Left lobe of liver (tissue), 2 donors: ENCODE data around the gene IGF1. TPM values are rescaled to one million over a fixed set of nuclear protein-coding genes. Genes with fewer than 3 reads are reported as not detected.
"Not testable (repeated sequence)": the region's sequence is repeated elsewhere in the genome, so short reads cannot be mapped to it uniquely, and the experiment has no call there.

Experiments used
- ATAC-seq: fragments of 200-7000 bp; cut with Tn5 transposase; one replicate; pipeline ENCODE4 v1.9.1; 2020; ENCODE audit warnings: mild to moderate bottlenecking, moderate library complexity
- DNase-seq: peaks from one replicate; pipeline ENCODE4 v3.0.0-alpha.2; 2020; ENCODE audit warnings: low spot score
- total RNA-seq: library from RNA; stranded (reverse); gene quantifications from one replicate; pipeline ENCODE4 v1.2.1, GENCODE V29; 2021
- donor health status: DM: no; HTN: no; CAD: no; lungs with moderate emphysema.
- donor health status: DM: no; HTN: yes; CAD: no.

Gene IGF1
- total RNA-seq, 1 donor from 2014 or later, result 37.3 TPM

DNA sequence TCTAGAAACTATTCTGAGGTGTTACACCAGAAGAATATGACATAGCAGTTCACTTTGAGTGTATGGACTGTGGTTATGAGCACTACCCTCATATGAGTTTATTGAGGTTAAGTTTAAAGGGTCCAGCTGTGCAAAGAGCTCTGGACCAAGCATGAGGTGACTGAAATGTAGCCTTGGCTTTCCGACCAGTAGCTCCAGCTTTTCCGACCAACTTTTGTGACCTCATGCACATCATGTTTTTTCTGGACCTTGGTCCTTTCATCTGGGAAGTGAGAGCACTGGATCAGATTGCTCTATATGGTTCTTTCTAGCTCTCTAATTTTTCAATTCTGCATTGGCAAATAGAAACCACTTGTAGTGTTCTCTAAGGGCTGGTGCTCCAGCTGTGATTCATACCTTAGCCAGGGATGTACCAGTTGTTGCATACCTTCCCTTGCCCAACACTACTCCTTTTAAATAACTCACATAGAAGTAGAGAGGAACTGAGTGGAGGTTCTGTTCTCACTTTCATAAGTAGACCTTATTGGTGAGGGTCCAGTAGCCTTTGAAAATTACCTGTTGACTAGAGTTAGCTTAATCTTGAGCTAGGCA is 16.6 kb downstream of the IGF1 start:
- ATAC-seq (peak; percentile 57), DNase-seq (no peak)

DNA sequence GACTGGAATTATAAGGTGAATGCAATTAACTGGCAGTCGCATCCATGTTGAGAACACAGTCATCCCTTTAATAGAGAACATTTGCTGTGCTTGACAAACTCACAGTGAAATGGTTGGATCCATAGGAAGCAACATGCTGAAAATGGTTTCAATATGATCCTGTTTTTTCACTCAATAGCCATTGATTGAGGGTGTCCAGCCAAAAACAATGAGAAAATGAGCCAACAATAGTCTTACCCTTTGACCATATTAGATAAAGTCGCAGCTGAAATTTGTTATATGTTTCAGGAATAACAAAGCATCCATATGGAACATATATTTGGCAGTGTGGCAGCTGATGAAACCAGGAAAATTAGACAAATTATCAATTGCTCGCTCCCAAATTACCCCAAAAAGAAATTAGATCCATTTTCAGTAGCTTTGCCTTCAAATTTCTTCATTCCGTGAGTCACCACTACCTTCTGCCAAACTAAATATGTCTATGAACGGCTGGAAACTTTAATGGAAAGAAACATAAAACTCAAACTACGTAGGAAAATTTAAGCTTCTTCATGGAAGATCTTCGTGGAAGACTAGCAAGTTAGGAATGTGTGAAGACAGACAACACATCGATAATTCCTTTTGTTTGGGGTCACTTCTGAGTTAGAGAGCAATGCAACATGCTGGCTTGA is 17.4 kb downstream of the IGF1 start:
- no peak for DNase-seq
- peak; percentile 55 for ATAC-seq

DNA sequence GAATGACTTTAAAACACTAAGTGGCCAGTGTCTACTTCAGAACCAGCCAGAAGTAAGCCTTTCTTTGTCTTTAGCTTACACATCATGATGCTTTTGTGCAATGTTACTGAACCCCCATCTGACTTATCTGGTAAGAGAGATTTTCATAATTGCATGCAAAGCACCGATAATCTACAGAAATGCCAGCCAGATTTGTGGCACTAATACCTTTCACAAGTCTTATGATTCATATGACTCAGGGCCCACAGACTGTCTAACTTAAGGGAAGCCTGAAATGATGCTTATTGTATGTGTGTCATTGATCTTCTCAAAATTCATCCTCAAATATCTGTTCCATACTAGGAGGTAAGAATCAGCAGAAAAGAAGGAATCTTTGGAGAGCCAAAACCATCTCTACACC is 18.0 kb downstream of the IGF1 start:
- no peak for ATAC-seq
- DNase-seq, result no peak

DNA sequence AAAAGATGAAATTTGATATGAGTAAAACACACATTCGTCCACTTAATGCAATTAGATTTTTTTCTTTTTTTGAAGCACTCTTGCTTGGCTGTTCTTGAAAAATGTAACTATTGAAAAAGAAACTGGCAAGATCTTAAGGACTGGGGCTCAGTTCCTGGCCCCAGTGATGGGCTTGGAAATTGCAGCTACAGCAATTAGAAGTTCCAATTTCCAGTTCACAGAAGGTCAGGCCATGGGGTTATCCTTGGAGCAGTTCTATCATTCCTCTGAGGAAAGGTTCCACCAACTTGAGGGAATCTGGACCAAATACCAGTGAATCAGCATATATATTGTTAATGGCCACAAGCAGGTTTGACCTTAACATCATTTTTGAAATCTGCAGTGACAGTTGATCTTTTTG is 18.9 kb downstream of the IGF1 start:
- DNase-seq (no peak), ATAC-seq (no peak)

DNA sequence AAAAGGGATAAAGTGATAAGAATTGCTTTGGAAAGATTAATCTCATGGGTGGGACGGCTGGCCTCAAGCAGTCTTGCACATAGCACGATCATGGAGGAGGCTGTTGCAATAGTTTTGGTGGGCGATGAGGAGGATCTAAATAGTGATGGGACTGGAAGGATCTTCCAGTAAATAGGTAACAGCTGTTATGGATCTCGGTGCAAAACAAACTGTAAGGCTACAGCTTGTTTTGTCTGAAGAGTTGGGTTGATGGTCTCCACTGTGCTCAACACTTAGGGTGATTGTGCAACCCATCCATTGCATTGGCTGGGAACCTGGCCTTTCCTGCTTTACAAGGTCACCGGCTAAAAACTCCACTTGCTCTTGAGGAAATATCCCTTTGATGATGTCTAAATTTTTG is 21.0 kb downstream of the IGF1 start:
- no peak for DNase-seq
- ATAC-seq, result no peak

DNA sequence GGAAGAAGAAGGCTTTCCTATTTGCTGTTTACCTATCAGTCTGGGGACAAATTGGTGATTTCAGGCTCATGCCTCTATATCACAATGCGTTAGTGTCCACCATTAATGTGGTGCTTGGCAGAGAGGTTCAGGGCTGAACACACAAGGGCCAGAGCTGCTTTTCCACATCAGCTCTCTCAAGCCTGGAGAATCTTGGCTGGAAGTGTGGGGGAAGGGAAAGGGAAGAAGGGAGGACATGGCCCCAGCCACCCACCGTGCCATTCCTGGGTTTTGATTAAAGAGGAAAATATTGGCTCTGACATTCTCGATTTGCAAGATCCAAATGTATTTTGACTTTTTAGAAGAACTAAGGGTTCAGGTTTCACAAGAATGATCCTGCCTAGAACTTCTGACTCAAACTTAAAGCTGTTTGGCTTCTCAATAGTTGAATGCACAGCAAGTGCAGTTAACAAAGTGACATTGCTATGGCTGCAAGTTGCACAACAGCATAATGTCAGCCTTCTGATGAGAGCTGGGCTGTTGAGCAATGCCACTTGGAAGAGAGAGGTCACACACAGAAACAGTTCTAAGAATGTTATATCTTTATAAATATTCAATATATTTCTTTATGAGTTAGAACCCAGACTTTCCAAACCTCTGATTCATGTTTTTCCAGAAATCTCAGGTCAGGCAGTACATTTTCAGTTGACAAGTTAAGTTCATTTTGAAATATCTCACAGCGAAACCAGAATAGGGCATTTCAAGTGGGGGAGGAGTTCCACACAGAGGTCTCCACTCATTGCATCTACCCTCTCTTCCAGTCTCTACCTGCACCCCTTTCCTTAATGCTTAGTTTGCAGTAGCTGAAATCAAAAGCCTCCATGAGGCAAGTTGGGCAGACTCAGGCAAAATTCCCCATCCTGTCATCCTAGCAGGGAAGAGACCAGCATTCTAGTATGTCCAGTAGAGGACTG is 25.3 kb downstream of the IGF1 start:
- DNase-seq, result peak; percentile 82
- peak; percentile 78 for ATAC-seq

DNA sequence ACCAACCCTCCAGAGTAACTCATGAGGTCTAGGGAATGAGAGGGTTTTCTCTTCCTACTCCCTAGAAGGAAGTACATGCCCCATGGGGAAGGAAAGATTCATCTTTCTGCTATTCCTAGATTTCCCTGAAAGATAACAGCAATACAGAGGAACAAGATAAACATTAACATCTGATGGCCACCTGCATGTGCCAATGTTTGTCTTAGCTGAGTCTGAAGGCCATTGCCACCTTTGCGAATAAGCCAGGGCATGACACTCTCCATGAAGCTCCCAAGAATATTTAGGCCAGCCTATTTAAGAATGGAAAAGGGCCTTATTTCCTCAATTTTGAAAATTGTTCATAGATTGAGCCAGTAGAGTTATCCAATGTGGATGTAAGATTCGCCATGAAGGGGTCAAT is 26.0 kb downstream of the IGF1 start:
- ATAC-seq, result peak; percentile 90
- DNase-seq, result peak; percentile 73

DNA sequence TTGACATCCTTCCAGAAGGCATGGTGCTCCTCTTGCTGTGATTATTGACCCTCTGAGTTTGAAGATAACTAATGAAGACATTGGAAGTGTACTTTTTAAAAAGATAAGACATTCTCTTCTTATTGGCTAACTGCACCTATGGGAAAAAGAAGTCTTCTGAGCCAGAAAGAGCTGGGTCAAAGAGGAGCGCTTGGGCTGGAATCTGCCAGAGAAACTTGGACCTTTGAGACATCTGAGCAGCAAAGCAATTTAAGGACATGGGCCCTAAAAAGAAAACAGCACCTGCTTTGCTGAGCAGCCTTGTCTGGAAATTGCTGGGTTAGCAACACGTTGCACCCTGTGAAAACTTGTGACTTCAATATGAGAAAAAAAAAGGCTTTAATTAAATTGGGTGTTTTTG is 27.8 kb downstream of the IGF1 start:
- DNase-seq (no peak), ATAC-seq (no peak)

DNA sequence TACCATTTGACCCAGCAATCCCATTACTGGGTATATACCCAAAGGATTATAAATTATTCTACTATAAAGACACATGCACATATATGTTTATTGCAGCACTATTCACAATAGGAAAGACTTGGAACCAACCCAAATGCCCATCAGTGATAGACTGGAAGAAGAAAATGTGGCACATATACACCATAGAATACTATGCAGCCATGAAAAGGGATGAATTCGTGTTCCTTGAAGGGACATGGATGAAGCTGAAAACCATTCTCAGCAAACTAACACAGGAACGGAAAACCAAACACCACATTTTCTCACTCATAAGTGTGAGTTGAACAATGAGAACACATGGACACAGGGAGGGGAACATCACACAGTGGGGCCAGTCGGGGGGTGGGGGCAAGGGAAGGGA is 31.3 kb downstream of the IGF1 start:
- not testable (repeated sequence) for ATAC-seq, DNase-seq

DNA sequence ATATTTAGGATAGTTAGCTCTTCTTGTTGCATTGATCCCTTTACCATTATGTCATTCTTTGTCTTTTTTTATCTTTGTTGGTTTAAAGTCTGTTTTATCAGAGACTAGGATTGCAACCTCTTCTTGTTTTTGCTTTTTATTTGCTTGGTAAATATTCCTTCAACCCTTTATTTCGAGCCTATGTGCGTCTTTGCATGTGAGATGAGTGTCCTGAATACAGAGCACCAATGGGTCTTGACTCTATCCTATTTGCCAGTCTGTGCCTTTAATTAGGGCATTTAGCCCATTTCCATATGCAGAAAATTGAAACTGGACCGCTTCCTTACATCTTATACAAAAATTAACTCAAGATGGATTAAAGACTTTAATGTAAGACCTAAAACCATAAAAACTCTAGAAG is 32.9 kb downstream of the IGF1 start:
- peak; percentile 14 for ATAC-seq
- not testable (repeated sequence) for DNase-seq

DNA sequence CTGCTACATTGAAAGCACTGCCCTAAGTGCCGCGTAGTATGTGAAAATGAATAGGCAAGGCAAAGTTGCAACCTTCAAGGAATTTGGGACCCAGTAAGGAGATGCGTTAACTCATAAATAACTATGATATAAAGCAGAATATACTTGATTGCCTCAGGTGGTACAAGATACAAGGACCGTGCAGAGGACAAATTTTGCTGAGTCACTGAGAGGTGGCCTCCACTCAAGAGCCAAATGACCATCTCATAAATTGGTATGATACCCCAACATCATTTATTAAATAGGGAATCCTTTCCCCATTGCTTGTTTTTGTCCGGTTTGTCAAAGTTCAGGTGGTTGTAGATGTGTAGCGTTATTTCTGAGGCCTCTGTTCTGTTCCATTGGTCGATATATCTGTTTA is 35.7 kb downstream of the IGF1 start:
- DNase-seq (no peak), ATAC-seq (no peak)

DNA sequence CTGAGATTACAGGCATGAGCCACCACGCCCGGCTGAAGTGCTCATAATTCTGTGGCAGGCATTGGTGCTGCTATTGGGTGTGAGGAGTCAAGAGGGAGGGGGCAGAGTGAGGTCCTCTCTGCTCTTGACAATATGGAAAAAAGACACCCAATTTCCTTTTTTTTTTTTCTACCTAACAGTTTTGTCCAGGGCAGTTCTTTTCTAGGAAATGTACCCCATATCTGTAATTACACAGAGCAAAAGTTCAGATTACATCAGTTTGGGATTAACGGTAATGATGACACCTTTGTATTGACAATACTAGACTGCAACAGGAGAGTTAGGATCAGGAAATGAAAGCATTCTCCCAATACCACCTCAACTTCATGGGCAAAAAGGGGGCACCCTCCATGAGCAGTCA is 36.3 kb downstream of the IGF1 start:
- DNase-seq (no peak), ATAC-seq (peak; percentile 52)

DNA sequence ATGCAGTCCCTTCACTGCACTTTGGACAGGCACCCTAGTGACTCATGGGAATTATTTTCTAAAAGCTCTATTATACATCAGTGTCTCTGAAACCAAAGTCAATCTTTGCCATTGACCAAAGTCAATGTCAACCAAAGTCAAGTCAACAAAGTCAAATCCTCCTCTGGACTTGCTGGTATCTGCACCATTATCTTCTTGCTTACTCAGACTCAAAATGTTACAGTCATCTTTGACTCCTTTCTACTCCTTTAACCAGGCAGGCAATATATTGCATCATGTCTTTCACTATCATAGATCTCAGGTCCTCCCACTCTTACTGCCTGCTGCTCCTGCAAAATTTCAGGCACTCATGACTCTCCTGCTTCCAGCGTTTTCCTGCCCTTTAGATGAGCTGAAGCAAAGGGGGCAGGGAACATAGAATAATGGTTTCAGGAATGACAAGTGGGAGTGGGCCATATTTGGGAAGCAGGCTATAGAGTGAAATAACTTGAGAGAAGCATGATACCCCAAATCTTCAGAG is 39.2 kb downstream of the IGF1 start:
- ATAC-seq (peak; percentile 47), DNase-seq (no peak)

DNA sequence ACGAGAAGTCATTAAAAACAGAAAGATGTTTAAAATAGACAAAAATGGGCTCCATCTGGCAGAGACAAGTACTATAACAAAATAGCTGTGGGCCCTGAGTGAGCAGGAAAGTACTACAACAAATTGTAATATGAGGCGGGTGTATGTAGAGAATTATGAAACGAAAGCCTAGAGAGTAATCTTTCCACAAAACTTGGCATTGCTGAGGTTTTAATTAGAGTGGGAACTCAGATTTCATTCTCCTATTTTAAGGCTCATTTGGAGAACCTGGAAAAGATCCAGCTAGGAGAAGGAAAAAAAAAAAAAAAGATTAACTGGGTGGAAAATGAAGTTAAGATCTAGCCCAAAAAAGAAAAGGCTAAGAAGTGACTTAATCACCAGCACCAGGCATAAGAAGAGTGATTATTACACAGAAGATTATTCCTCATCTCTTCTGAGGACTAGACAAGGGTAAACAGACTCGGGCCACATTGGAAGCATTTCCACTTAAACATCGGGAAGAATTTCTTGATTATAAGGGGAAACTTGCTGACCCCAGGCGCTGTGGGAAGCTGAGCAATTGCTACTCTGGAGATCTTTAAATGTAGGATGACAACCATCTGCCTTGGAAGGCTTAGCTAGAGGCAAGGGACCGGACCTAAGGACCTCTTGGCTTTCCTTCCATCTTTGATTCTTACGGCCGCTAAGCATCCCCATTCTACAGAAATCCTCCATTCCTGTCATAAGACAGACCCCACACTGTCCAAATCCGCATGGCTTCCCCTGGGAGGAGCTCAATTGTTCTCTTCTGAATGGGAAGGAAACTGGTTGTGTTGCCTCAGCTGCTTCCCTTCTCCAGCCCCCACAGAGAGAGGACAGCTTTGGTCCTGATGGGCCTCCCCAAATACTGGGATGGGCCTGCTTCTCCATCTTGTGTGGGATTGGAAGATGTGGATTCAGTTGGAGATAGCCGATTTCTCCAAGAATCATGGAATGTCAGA is 40.6 kb downstream of the IGF1 start:
- ATAC-seq (no peak), DNase-seq (no peak)

DNA sequence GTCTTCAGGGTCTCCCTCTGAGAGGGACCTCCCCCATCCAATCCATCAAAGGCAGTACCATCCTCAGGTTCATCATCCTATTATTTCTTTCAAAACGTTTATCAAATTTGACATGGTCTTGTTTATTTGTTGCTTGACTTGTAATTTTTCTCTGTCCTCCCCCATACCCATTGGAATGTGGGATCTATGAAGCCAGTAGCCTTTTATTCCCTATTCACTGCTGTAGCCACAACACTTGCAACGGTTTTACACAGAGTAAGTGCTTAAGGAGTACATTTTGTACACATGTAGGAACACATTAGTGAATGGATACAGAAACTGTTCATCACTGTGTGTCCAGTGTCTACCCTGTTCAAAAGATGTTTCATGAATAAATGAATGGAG is 41.5 kb downstream of the IGF1 start:
- ATAC-seq, result no peak
- DNase-seq, result no peak

DNA sequence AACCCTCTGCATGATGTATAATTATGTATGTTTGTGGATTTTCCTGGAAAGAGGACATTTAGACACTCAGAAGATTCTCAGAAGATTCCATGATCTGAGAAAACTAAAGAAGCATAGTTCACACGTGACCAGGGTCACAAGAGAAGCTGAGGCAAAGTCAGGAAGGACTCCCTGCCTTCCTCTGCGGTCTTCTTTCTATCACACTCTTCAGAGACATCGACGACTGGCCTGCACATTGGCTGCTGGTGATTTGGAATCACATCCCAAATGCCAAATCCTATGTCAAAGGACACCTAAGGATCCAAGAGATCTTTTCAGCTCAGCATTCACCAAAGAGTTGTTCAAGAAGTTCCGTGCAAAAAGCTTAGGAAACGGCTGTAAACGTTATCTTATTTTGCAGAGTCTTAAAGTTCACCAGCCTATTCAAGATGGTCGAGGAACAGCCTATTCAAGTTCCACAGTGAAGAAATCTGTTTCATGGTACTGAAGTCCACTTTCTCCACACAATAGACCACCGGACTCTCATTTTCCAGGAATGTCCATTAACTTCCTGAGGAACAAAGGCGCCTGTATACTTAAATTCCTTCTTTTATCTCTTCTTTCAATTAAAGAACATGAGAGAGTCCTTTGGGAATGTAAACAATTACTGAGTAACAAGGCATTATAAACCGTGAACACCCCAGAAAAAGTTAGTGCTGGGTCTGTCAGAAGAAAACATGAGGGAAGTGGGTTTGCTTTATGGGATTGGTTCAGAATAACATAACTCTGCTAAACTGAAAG is 42.1 kb downstream of the IGF1 start:
- ATAC-seq (no peak), DNase-seq (no peak)

DNA sequence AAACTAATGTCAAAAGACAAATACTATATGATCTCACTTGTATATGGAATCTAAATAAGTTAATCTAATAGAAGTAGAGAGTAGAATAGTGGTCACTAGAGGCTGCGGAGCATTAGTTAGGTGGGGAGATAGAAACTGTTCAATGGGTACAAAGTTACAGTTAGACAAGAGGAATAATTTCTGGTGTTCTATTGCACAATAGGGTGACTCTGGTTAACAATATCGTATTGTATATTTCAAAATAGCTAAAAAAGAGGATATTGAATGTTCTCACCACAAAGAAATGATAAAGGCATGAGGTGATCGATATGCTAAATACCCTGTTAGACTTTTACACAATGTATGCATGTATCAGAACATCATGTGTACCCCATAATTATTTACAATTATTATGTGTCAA is 42.9 kb downstream of the IGF1 start:
- ATAC-seq (no peak), DNase-seq (no peak)

DNA sequence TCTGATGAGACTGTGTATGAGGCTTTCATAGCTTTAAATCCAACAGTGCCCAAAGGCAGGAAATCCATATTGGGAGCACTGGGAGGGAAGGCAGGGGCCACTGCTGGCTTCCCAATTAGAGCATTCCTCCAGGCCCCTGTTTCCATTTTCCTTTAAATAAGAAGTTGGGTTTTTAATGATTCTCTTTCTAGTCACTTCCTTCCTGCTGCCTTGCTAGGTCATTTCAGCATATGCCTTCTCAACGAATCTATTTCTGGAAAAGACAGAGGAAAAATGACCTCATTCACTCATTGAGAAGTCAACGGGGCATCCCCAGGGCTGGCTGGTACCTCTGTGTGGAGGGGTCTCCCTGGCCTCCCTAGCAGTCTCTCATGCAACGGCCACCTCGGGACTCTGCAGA is 43.5 kb downstream of the IGF1 start:
- DNase-seq, result no peak
- ATAC-seq, result no peak

DNA sequence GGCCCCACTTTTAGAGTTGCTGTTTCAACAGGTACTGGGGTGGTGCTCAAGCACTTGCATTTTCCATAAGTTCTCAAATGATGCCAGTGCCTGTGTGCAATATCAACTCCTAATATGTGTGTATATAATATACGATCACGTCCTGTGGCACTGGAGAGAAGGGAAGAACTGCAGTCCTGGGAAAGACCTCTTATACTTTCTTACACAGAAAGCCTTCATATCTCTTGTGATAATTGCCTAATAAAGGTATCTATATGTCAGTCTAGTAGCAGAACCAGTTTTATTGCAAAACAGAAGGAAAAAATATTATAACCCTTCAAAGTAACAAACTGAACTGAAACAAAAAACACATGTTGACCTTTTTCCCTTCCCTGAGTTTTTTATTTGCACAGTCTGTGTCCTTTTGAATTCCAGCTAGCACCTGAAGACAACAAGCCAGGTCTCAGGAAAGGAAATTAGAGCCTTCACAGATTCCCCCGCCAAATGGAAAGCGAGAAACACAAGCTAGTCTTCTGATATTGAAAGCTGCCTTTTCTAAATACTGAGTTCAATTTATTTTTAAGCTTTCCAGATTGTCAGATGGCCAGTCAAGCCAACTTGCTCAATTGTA is 44.4 kb downstream of the IGF1 start:
- ATAC-seq (peak; percentile 48), DNase-seq (no peak)
